HEK293T (cell line): Measurements from ENCODE around the gene ANKRD44.

Experiments
- CTCF ChIA-PET: fragments of 350-600 bp; formaldehyde crosslinking; extraction: SDS; loops from one replicate; lab custom pipeline; 2021; ENCODE audit warnings: antibody characterized with exemption, inconsistent platforms; lab: Yijun Ruan, JAX
- POLR2A ChIA-PET: fragments of 350-600 bp; formaldehyde crosslinking; extraction: SDS; loops from one replicate; lab custom pipeline; 2020; ENCODE audit warnings: antibody characterized with exemption, inconsistent platforms; lab: Yijun Ruan, JAX
- DNase-seq: peaks from one replicate; pipeline ENCODE4 v3.0.0; 2012; ENCODE audit warnings: mixed read lengths; ENCODE audit errors: extremely low spot score
- ARNT ChIP-seq: fragments of 450-650 bp; IDR thresholded peaks from 2 replicates; pipeline ENCODE4 v1.6.1; 2017; ENCODE audit warnings: mild to moderate bottlenecking
- BHLHE40 ChIP-seq: fragments of 450-650 bp; IDR thresholded peaks from 2 replicates; pipeline ENCODE4 v1.6.1; 2016; ENCODE audit warnings: mild to moderate bottlenecking, moderate library complexity, borderline replicate concordance
- CTBP1 ChIP-seq: fragments of 450-650 bp; IDR thresholded peaks from 2 replicates; pipeline ENCODE4 v1.6.1; 2016; ENCODE audit warnings: borderline replicate concordance
- ELF4 ChIP-seq: fragments of 450-650 bp; IDR thresholded peaks from 2 replicates; pipeline ENCODE4 v1.6.1; 2017; ENCODE audit warnings: antibody characterized with exemption
- FOXA1 ChIP-seq: fragments of 450-650 bp; IDR thresholded peaks from 2 replicates; pipeline ENCODE4 v1.6.1; 2016; ENCODE audit warnings: mild to moderate bottlenecking
- FOXK2 ChIP-seq: fragments of 450-650 bp; IDR thresholded peaks from 2 replicates; pipeline ENCODE4 v1.6.1; 2016; ENCODE audit warnings: mild to moderate bottlenecking
- FOXM1 ChIP-seq: fragments of 450-650 bp; IDR thresholded peaks from 2 replicates; pipeline ENCODE4 v1.6.1; 2017; ENCODE audit warnings: mild to moderate bottlenecking, borderline replicate concordance
- HDGF ChIP-seq: fragments of 450-650 bp; IDR thresholded peaks from 2 replicates; pipeline ENCODE4 v1.6.1; 2017; ENCODE audit warnings: antibody characterized with exemption, borderline replicate concordance
- L3MBTL2 ChIP-seq: fragments of 450-650 bp; conservative IDR thresholded peaks from 2 replicates; pipeline ENCODE4 v1.6.1; 2016; ENCODE audit warnings: mild to moderate bottlenecking
- LEF1 ChIP-seq: fragments of 450-650 bp; IDR thresholded peaks from 2 replicates; pipeline ENCODE4 v1.6.1; 2017; ENCODE audit warnings: mild to moderate bottlenecking, borderline replicate concordance
- NFRKB ChIP-seq: fragments of 450-650 bp; IDR thresholded peaks from 2 replicates; pipeline ENCODE4 v1.6.1; 2016; ENCODE audit warnings: mild to moderate bottlenecking, moderate library complexity
- SP1 ChIP-seq: fragments of 450-650 bp; IDR thresholded peaks from 2 replicates; pipeline ENCODE4 v1.6.1; 2017
- SUZ12 ChIP-seq: fragments of 450-650 bp; IDR thresholded peaks from 2 replicates; pipeline ENCODE4 v1.6.1; 2016; ENCODE audit warnings: mild to moderate bottlenecking
- TARDBP ChIP-seq: fragments of 450-650 bp; IDR thresholded peaks from 2 replicates; pipeline ENCODE4 v1.6.1; 2016
- ZNF384 ChIP-seq: fragments of 450-650 bp; IDR thresholded peaks from 2 replicates; pipeline ENCODE4 v1.6.1; 2016
- TF ChIP-seq, protein P1 (sequence below): fragments of 450-650 bp; IDR thresholded peaks from 2 replicates; pipeline ENCODE4 v1.6.1; 2016

Gene ANKRD44

DNA sequence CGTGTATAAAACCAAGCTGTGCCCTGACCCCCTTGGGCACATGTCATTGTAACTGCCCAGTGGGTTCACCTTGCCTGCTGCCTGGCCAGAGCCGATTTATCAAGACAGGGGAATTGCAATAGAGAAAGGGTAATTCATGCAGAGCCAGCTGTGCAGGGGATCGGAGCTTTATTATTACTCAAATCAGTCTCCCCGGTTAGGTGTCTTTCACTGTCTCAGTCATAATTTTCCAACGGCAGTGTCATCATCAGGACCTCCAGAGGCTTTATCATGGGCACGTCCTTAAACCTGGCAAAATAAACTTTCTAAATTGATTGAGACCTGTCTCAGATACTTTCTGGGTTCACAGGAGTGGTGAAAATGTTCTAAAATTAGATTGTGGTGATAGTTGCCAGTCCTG lies 354.5 kb downstream of the ANKRD44 start:
- no peak for DNase-seq
- CTCF ChIA-PET, result no interaction called here
- POLR2A ChIA-PET, result interaction anchor here (0.9 kb wide), 1 partner anchor 30 kb away, joined by 3 read pairs; the partner anchor contains the start of gene PGAP1
- no peak for TF ChIP-seq NFRKB
- TF ChIP-seq FOXM1, result no peak
- no peak for TF ChIP-seq SUZ12
- TF ChIP-seq SP1, result no peak
- no peak for TF ChIP-seq LEF1
- no peak for TF ChIP-seq BHLHE40
- TF ChIP-seq CTBP1, result no peak

DNA sequence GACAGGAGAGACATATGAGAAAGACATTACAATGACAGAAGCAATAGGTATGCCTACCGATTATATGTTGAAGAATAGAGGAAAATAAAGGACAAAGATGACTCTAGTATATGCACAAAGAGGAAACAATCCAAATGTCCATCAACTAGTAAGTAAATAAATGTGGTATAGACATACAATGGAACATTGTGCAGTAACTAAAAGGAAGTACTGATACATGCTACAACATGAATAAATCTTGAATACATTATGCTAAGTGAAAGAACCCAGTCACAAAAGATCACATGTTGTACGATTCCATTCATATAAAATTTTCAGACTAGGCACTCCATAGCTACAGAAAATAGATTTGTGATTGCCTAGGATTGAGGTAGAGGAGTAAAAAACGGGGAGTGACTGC lies 355.5 kb downstream of the ANKRD44 start:
- POLR2A ChIA-PET, result interaction anchor here (0.9 kb wide), 1 partner anchor 29 kb away, joined by 3 read pairs; the partner anchor contains the start of gene PGAP1
- CTCF ChIA-PET, result no interaction called here
- TF ChIP-seq L3MBTL2, result no peak
- no peak for TF ChIP-seq FOXA1
- DNase-seq, result no peak

DNA sequence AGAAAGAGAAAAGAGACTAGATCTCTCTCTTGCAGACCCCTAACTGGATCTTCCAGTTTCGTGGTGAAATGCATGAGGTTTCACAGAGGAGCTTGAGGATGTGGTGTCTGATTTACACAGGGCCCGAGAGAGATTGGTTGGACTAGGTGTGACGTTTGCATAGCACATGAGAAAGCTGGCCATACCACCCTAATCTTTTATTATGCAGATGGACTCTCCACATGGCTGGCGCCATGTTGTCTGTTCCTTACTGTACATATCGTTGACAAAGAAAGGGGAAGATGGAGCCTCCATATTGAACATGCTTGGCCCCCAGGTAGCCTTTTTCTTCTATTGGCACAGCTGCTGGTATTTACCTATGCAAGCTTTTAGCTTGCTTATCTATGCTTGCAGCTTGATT lies 356.6 kb downstream of the ANKRD44 start:
- TF ChIP-seq FOXA1, result no peak
- TF ChIP-seq SP1, result no peak
- TF ChIP-seq FOXK2, result no peak
- no peak for TF ChIP-seq TARDBP
- TF ChIP-seq ELF4, result no peak
- TF ChIP-seq ARNT, result no peak
- no peak for TF ChIP-seq LEF1
- ChIA-PET CTCF (interaction anchor here (0.6 kb wide), 1 partner anchor 424 kb away, joined by 8 read pairs; no protein-coding TSS in a partner anchor), POLR2A (no interaction called here)
- no peak for DNase-seq

DNA sequence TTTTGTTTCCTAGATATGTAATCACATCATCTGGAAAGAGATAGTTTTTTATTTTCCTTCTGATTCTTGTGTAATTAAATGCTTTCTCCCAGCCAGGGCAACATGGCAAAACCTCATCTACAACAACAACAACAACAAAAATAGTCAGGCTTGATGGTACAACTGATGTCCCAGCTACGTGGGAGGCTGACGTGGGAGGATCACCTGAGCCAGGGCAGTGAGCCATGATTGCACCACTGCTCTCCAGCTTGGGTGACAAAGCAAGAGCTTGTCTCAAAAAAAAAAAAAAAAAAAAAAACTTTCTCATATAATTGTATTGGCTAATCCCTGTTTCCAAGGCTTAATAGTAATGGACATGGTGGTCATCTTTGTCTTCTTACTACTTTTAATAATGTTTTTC lies 357.6 kb downstream of the ANKRD44 start:
- ChIA-PET CTCF (no interaction called here), POLR2A (no interaction called here)
- DNase-seq, result no peak
- no peak for TF ChIP-seq TARDBP
- no peak for TF ChIP-seq CTBP1
- TF ChIP-seq HDGF, result no peak
- TF ChIP-seq ZNF384, result no peak

DNA sequence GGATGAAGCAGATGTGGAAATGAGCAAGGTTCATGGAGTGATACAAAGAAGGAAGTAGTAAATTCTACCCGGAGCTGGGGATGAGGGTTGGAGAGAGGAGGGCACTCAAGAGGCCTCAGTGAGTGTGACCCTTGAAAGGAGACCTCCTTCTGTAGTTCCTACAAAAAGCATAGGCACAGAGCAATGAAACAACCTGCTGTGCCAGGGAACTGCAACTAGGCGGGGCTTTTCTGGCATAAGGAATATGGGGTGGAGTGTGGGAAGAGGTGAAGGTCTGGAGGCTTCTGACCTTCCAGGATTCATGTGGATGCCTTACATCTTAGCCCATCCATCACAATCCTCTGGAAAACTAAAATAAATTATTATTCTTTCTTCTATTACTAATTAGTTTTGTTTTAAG lies 358.6 kb downstream of the ANKRD44 start:
- TF ChIP-seq FOXM1 (no peak), ZNF384 (no peak), FOXA1 (no peak), TARDBP (no peak), FOXK2 (no peak), NFRKB (no peak), SP1 (no peak)
- DNase-seq, result no peak
- CTCF ChIA-PET, result no interaction called here
- POLR2A ChIA-PET, result no interaction called here

DNA sequence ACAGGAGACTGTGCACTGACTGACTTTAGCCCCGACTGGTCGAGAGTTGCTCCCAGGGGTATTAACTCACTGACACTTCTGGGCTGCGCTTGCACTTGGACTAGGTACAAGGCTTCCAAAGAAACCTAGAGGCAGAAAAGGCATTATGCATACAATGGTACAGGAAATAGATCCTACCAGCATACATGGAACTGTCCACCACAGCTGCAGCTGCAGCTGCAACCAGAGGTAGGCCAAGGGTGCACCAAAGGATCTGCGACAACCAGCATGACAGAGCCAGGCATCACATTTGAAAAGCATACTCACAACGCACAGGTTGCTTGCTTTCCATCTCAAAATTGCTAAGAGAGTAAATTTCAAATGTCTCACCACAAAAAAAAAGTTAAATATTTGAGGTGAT lies 361.5 kb downstream of the ANKRD44 start:
- no peak for TF ChIP-seq NFRKB
- TF ChIP-seq, protein P1, sequence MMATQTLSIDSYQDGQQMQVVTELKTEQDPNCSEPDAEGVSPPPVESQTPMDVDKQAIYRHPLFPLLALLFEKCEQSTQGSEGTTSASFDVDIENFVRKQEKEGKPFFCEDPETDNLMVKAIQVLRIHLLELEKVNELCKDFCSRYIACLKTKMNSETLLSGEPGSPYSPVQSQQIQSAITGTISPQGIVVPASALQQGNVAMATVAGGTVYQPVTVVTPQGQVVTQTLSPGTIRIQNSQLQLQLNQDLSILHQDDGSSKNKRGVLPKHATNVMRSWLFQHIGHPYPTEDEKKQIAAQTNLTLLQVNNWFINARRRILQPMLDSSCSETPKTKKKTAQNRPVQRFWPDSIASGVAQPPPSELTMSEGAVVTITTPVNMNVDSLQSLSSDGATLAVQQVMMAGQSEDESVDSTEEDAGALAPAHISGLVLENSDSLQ, result no peak
- no peak for DNase-seq
- CTCF ChIA-PET, result no interaction called here
- POLR2A ChIA-PET, result no interaction called here

DNA sequence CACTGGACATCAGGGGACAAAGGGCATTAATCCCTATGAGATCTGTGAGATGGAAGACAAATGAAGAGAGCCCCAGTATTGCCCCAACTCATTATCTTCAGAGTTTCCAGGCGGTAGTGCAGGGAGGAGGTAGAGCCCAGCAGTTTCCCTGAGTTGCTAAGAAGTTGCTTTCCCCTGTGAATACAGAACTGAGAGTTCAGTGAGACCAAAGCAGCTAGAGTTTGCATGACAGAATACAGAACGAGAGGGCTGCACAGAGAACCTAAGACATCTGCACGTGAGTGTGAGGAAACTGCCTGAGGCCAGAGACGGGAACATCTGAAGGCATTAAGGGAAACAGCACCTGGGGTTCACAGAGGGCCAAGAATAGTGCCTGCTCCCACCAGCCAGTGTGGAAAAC lies 366.0 kb downstream of the ANKRD44 start:
- POLR2A ChIA-PET, result no interaction called here
- CTCF ChIA-PET, result no interaction called here
- no peak for DNase-seq
- TF ChIP-seq SP1 (no peak), BHLHE40 (no peak), NFRKB (no peak), L3MBTL2 (no peak), CTBP1 (no peak), FOXK2 (no peak)
- TF ChIP-seq, protein P1, result no peak

DNA sequence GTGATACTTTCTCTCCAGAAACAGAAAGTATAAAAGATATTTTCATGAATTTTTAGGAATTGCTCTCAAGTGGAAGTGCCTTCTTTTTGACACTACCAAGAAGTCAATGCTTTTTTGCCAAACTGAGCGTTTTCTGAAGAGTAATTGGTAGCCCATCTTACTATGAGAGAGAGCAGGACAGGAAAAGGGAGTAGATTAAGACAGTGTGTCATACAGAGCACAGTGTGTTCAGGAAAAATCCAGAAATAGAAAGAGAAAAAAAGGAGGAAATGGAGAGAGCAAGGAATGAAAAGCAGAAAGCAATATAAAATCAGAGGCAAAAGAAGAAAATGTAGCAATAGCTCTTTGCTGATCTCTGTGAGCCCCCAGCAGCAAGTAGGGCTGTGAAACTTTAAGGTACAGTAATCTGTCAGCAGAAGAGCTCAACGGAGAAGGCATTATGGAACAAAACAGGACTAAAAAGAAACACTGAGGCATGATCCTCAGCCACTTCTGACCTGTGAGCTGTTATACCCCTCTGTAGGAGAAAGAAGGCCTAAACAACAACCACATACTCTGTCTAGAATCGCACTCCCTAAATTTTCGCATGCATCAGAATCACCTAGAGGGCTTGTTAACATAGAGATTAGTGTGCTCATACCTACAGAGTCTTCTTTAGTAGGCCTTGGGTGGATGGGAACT lies 369.0 kb downstream of the ANKRD44 start:
- TF ChIP-seq, protein P1, result no peak
- TF ChIP-seq TARDBP (no peak), ZNF384 (no peak), NFRKB (no peak), ARNT (no peak), LEF1 (no peak), FOXM1 (no peak), HDGF (no peak)
- no peak for DNase-seq
- POLR2A ChIA-PET, result no interaction called here
- CTCF ChIA-PET, result interaction anchor here (0.6 kb wide), 1 partner anchor 837 kb away, joined by 3 read pairs; no protein-coding TSS in a partner anchor
